H1 (cell line): ENCODE measurements around the gene STK32A. TPM values are rescaled to one million over a fixed set of nuclear protein-coding genes. Genes with fewer than 3 reads are reported as not detected.

Experiments used
- CTCF ChIA-PET: fragments of 300-600 bp; sonication (Branson Sonifier 250); formaldehyde crosslinking; loops from one replicate; lab custom pipeline; 2021; ENCODE audit not compliant: partially characterized antibody; lab: Charles Lee
- POLR2A ChIA-PET: fragments of 300-600 bp; sonication (Branson Sonifier 250); formaldehyde crosslinking; loops from one replicate; lab custom pipeline; 2021; ENCODE audit warnings: inconsistent platforms; ENCODE audit not compliant: partially characterized antibody; lab: Charles Lee
- DNase-seq, 2 experiments: peaks; one replicate each; pipeline versions ENCODE4 v3.0.0 to v3.0.0-alpha.2; 2010 to 2022; ENCODE audit warnings: low spot score in 2 of 2, low read depth in 1 of 2, mixed read lengths in 1 of 2
- FAIRE-seq: peaks from 2 replicates; lab custom pipeline; 2011; peaks lifted over from hg19 to GRCh38; lab: Jason Lieb, UNC
- H2AFZ ChIP-seq: 2 replicates; pipeline ENCODE4 v1.8.1; 2012; ENCODE audit warnings: low read length, inconsistent platforms
- H2AK5ac ChIP-seq: 2 replicates; pipeline ENCODE4 v1.6.1; 2013; ENCODE audit warnings: low read depth, low read length
- H2BK120ac ChIP-seq: replicated peaks from 2 replicates; pipeline ENCODE3; 2013; ENCODE audit warnings: low read depth, low read length, inconsistent platforms
- H2BK12ac ChIP-seq: 2 replicates; pipeline ENCODE4 v1.6.1; 2013; ENCODE audit warnings: low read depth, low read length
- H2BK15ac ChIP-seq: 2 replicates; pipeline ENCODE4 v1.6.1; 2013; ENCODE audit warnings: low read length
- H2BK20ac ChIP-seq: 2 replicates; pipeline ENCODE4 v1.6.1; 2013; ENCODE audit warnings: low read length
- H2BK5ac ChIP-seq: 2 replicates; pipeline ENCODE4 v1.6.1; 2013; ENCODE audit warnings: low read depth, low read length
- H3K14ac ChIP-seq: 2 replicates; pipeline ENCODE4 v1.6.1; 2013; ENCODE audit warnings: inconsistent platforms; ENCODE audit not compliant: insufficient read length
- H3K18ac ChIP-seq: 2 replicates; pipeline ENCODE4 v1.6.1; 2013; ENCODE audit warnings: low read length; ENCODE audit errors: extremely low read depth
- H3K23ac ChIP-seq: 2 replicates; pipeline ENCODE4 v1.6.1; 2013; ENCODE audit warnings: inconsistent platforms; ENCODE audit not compliant: insufficient read length
- H3K23me2 ChIP-seq: 2 replicates; pipeline ENCODE4 v1.6.1; 2013; ENCODE audit warnings: low read depth, low read length
- H3K27ac ChIP-seq: 2 replicates; pipeline ENCODE4 v1.6.1; 2011; ENCODE audit warnings: low read depth, low read length, inconsistent platforms
- H3K27me3 ChIP-seq, 4 experiments: replicated peaks in 1 of 4; 1 replicate in 1 of 4; 2 replicates in 3 of 4; pipeline versions ENCODE4 v1.6.1 to v1.8.1; 2011 to 2013; ENCODE audit warnings: low read length in 3 of 4, mild to moderate bottlenecking in 3 of 4, inconsistent platforms in 2 of 4, mixed read lengths in 2 of 4, moderate library complexity in 1 of 4; ENCODE audit not compliant: control insufficient read depth in 3 of 4, insufficient read depth in 3 of 4; ENCODE audit errors: extremely low read depth in 1 of 4
- H3K36me3 ChIP-seq, 4 experiments: 2 replicates each; pipeline versions ENCODE4 v1.6.1 to v1.8.1; 2011 to 2013; ENCODE audit warnings: mild to moderate bottlenecking in 4 of 4, low read length in 3 of 4, moderate library complexity in 2 of 4, control low read depth in 1 of 4, inconsistent platforms in 1 of 4; ENCODE audit not compliant: insufficient read depth in 4 of 4, control insufficient read depth in 2 of 4
- H3K4ac ChIP-seq: replicated peaks from 2 replicates; pipeline ENCODE3; 2013; ENCODE audit warnings: low read length, low read depth, mixed read lengths, inconsistent platforms; ENCODE audit not compliant: insufficient read length
- H3K4me1 ChIP-seq, 4 experiments: replicated peaks in 1 of 4; 1 replicate in 1 of 4; 2 replicates in 3 of 4; pipeline versions ENCODE4 v1.6.1 to v1.8.1; 2011 to 2013; ENCODE audit warnings: low read length in 3 of 4, inconsistent platforms in 2 of 4, mixed read lengths in 1 of 4; ENCODE audit not compliant: insufficient read depth in 4 of 4, control insufficient read depth in 3 of 4
- H3K4me2 ChIP-seq, 2 experiments: 2 replicates each; pipeline versions ENCODE4 v1.6.1 to v1.8.1; 2011 to 2013; ENCODE audit warnings: low read depth in 2 of 2, low read length in 2 of 2, control low read depth in 1 of 2, inconsistent platforms in 1 of 2, mild to moderate bottlenecking in 1 of 2; ENCODE audit not compliant: insufficient read depth in 1 of 2
- H3K4me3 ChIP-seq, 4 experiments: fragments of 200-600, 300-600 bp in 1 of 4; sonication (generic), shearing (Covaris generic), sonication (Bioruptor Twin) in 1 of 4; 2 replicates each; pipeline versions ENCODE4 v1.5.1 to v1.8.1; 2011 to 2016; ENCODE audit warnings: low read length in 4 of 4, low read depth in 3 of 4, control low read depth in 2 of 4, inconsistent platforms in 2 of 4, mild to moderate bottlenecking in 2 of 4, mixed read lengths in 1 of 4, moderate library complexity in 1 of 4; ENCODE audit not compliant: insufficient read depth in 2 of 4; ENCODE audit errors: extremely low read depth in 1 of 4
- H3K56ac ChIP-seq: replicated peaks from 2 replicates; pipeline ENCODE3; 2013; ENCODE audit warnings: low read depth, mild to moderate bottlenecking, mixed read lengths, low read length, inconsistent platforms; ENCODE audit not compliant: insufficient read length
- H3K79me1 ChIP-seq: 2 replicates; pipeline ENCODE4 v1.6.1; 2013; ENCODE audit warnings: low read depth, low read length, control low read depth
- H3K79me2 ChIP-seq, 2 experiments: 2 replicates each; pipeline versions ENCODE4 v1.6.1 to v1.8.1; 2012 to 2013; ENCODE audit warnings: low read length in 2 of 2, mild to moderate bottlenecking in 2 of 2, inconsistent platforms in 1 of 2; ENCODE audit not compliant: insufficient read depth in 2 of 2, control insufficient read depth in 1 of 2
- H3K9ac ChIP-seq, 4 experiments: replicated peaks in 1 of 4; 1 replicate in 1 of 4; 2 replicates in 3 of 4; pipeline versions ENCODE4 v1.6.1 to v1.8.1; 2011 to 2013; ENCODE audit warnings: low read depth in 3 of 4, low read length in 3 of 4, control low read depth in 2 of 4, mild to moderate bottlenecking in 2 of 4, moderate library complexity in 2 of 4, inconsistent platforms in 1 of 4; ENCODE audit errors: extremely low read depth in 1 of 4
- H3K9me3 ChIP-seq, 2 experiments: 2 replicates each; pipeline versions ENCODE4 v1.6.1 to v1.8.1; 2012 to 2013; ENCODE audit warnings: mild to moderate bottlenecking in 2 of 2, moderate library complexity in 2 of 2, control low read depth in 1 of 2, inconsistent platforms in 1 of 2, low read depth in 1 of 2, low read length in 1 of 2, mixed read lengths in 1 of 2; ENCODE audit not compliant: insufficient read depth in 2 of 2
- H4K20me1 ChIP-seq, 2 experiments: replicated peaks in 1 of 2; 2 replicates each; pipeline versions ENCODE3 to v1.8.1; 2011 to 2013; ENCODE audit warnings: inconsistent platforms in 2 of 2, low read length in 2 of 2, mild to moderate bottlenecking in 1 of 2; ENCODE audit not compliant: insufficient read depth in 2 of 2, control insufficient read depth in 1 of 2
- H4K5ac ChIP-seq: 2 replicates; pipeline ENCODE4 v1.6.1; 2013; ENCODE audit warnings: low read length, low read depth, mixed read lengths, inconsistent platforms; ENCODE audit not compliant: insufficient read length
- H4K8ac ChIP-seq: 2 replicates; pipeline ENCODE4 v1.8.0; 2013; ENCODE audit warnings: mild to moderate bottlenecking, moderate library complexity, low read length, inconsistent platforms; ENCODE audit not compliant: insufficient read depth; ENCODE audit errors: extremely low read depth
- H4K91ac ChIP-seq: replicated peaks from 2 replicates; pipeline ENCODE3; 2013; ENCODE audit warnings: low read length, mixed read lengths, inconsistent platforms; ENCODE audit not compliant: insufficient read length
- BACH1 ChIP-seq: IDR thresholded peaks from 2 replicates; pipeline ENCODE4 v1.6.1; 2012; ENCODE audit warnings: low read length, improper control_type of control experiment
- JUN ChIP-seq: IDR thresholded peaks from 2 replicates; pipeline ENCODE4 v1.6.1; 2011; ENCODE audit warnings: low read depth, mild to moderate bottlenecking, improper control_type of control experiment, low read length
- KDM1A ChIP-seq: fragments of 200-600, 300-600 bp; sonication (generic); IDR thresholded peaks from 2 replicates; pipeline ENCODE4 v1.7.1; 2016; ENCODE audit warnings: mild to moderate bottlenecking, low read length, borderline replicate concordance
- KDM5A ChIP-seq: fragments of 200-600 bp; IDR thresholded peaks from 2 replicates; pipeline ENCODE4 v1.7.1; 2012; ENCODE audit warnings: mild to moderate bottlenecking, low read length, inconsistent platforms, mixed read lengths
- RXRA ChIP-seq: IDR thresholded peaks from 2 replicates; pipeline ENCODE4 v1.6.1; 2011; ENCODE audit warnings: low read depth, mild to moderate bottlenecking, low read length, moderate library complexity; ENCODE audit not compliant: insufficient read depth
- SIN3A ChIP-seq, 2 experiments: IDR thresholded peaks in 1 of 2; conservative IDR thresholded peaks in 1 of 2; 2 replicates each; pipeline ENCODE4 v1.6.1; 2011 to 2012; ENCODE audit warnings: low read length in 2 of 2, improper control_type of control experiment in 1 of 2, low read depth in 1 of 2, mild to moderate bottlenecking in 1 of 2
- SRF ChIP-seq: IDR thresholded peaks from 2 replicates; pipeline ENCODE4 v1.6.1; 2011; ENCODE audit warnings: mild to moderate bottlenecking, low read depth, low read length, moderate library complexity
- SUZ12 ChIP-seq: fragments of 200-600 bp; sonication (generic); IDR thresholded peaks from 2 replicates; pipeline ENCODE4 v1.6.1; 2012; ENCODE audit warnings: mild to moderate bottlenecking, inconsistent platforms, low read length, moderate library complexity, mixed read lengths
- YY1 ChIP-seq: IDR thresholded peaks from 2 replicates; pipeline ENCODE4 v1.6.1; 2011; ENCODE audit warnings: low read depth, mild to moderate bottlenecking, low read length
- WGBS, 2 experiments: shearing (Covaris generic) in 1 of 2; methylation state at CpG; one replicate each; pipeline versions ENCODE4 v1.1.6 to v1.1.7; 2013 to 2015; ENCODE audit warnings: low lambda C conversion rate in 2 of 2, mixed read lengths in 2 of 2, inconsistent platforms in 1 of 2, low coverage in 1 of 2, missing lambda C conversion rate in 1 of 2; ENCODE audit not compliant: insufficient replicate concordance in 2 of 2, insufficient coverage in 1 of 2, insufficient read length in 1 of 2; ENCODE audit errors: extremely low coverage in 1 of 2, missing lambda C conversion rate in 1 of 2; 5-methylcytosine and 5-hydroxymethylcytosine counted together
- polyA plus RNA-seq, 7 experiments: library from polyadenylated mRNA; depleted of rRNA in 3 of 7; stranded (reverse) in 5 of 7; unstranded in 2 of 7; fragments of >200 nt in 5 of 7; fragments of 200-250 nt in 2 of 7; gene quantifications; 1 replicate in 5 of 7; 2 replicates in 1 of 7; 4 replicates in 1 of 7; pipeline versions ENCODE4 v1.2.1 to v1.2.3, GENCODE V29; 2011 to 2013; ENCODE audit warnings: missing spikeins in 2 of 7, mixed read lengths in 2 of 7
- total RNA-seq: library from RNA; stranded (reverse); fragmentation: NEBNext Ultra II Directional; extraction: Animal tissue kit (Norgen Biotek cat#: 25700); gene quantifications from 2 replicates; pipeline ENCODE4 v1.2.1, GENCODE V29; 2021

Gene STK32A
- total and polyA plus RNA-seq, 2 of the 8 experiments (the other 6 are each of a cell fraction or from before 2014, with no cell fraction given) = 1.3 to 2.5 TPM

DNA sequence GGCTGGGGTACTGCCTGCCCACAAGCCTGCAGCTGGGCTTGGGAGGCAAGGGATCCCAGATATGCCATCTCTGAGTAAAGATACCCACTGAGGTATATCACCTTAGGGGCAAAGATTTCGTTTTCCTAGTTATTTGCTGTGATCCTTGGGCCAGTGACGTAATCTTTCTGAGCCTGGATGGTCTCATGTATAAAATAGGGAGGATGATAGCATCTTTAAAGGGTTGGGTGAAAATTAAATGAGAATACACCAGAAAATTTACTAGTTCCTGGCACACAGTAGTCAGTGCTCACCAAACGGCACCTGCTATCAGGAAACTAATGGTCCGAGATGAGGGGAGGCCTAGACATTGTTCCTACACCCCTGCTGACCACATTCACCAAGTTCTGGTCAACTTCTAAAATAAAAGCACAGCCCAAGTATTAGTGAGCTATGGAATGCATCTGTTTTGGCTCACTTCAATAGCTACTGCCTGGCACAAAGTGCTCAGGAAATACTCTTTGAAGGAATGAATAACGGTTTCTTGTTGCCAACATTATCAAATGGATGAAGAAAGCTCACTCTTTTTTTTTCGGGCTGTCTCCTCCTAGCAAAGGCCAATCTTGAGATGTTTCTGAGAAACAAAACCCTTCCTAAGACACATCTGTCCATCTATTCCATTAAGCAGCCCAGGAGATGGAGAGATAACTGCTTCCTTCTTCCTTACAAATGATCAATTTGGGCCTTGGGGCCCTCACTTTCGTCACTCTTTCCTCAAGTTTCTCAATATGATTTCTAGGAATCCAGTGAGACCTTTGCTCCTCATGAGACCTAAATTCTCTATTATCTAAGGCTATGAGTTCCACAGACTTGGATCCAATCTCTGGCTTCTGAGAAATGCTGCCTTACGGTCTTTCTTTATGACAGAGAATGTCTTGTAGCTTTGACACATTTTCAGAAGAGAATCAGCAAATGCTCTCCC lies 176.8 kb downstream of the STK32A start:
- peaks cover 0 to 16% of the 10 kb centered on the region in 2 experiments; a peak in 2 of 4 replicates for H3K79me2 ChIP-seq
- H3K9ac ChIP-seq = no peak overlapping the region
- H3K4ac ChIP-seq = no peak overlapping the region

More for the DNA sequence above, 176.8 kb downstream of the STK32A start:
- ChIA-PET CTCF (interaction anchor here (1.2 to 3.2 kb wide), 8 partner anchors 12 to 183 kb away, joined by 3 to 12 read pairs (median 4); no protein-coding TSS in a partner anchor), POLR2A (interaction anchor here (0.6 to 3.2 kb wide), 3 partner anchors 15 to 124 kb away, joined by 3 to 10 read pairs (median 5); no protein-coding TSS in a partner anchor)
- no peak overlapping the region for H3K14ac ChIP-seq
- peaks cover 74 to 100% (median 98%) of the 10 kb centered on the region in 4 experiments for H3K36me3 ChIP-seq
- no peak overlapping the region for H3K27ac ChIP-seq
- peaks cover 4 to 17% of the 10 kb centered on the region in 2 experiments for H4K20me1 ChIP-seq
- no peak overlapping the region for H3K4me3 ChIP-seq
- no peak for FAIRE-seq
- no peaks in the 10 kb centered on the region for H3K23me2 ChIP-seq
- H4K8ac ChIP-seq = no peak overlapping the region; the same call in 1 of the 2 replicates
- TF ChIP-seq BACH1 (no peak), SIN3A (conservative IDR thresholded peaks at IDR 0.05 in 1 of 2, IDR thresholded peaks at IDR 0.05 in 1 of 2; ENCODE audit: low read depth in 1 of 2, low read length in 2 of 2) (no peak), YY1 (no peak), RXRA (no peak), SRF (no peak), JUN (no peak), SUZ12 (no peak), KDM1A (no peak), KDM5A (no peak)
- TF ChIP-seq, all 59 proteins: peak for 0
- Histone ChIP-seq H3K27me3 (no peaks in the 10 kb centered on the region), H2AK5ac (no peak overlapping the region), H2BK12ac (no peak overlapping the region), H3K9me3 (no peaks in the 10 kb centered on the region), H2BK120ac (no peak overlapping the region), H3K56ac (no peak overlapping the region), H3K4me1 (no peaks in the 10 kb centered on the region), H2BK5ac (no peak overlapping the region), H3K4me2 (no peak overlapping the region), H2BK15ac (no peak overlapping the region), H4K91ac (no peak overlapping the region), H2AFZ (no peak overlapping the region), H3K79me1 (peaks cover 5% of the 10 kb centered on the region; the same call in 1 of the 2 replicates), H2BK20ac (no peak overlapping the region), H4K5ac (no peak overlapping the region), H3K18ac (no peak overlapping the region), H3K23ac (no peak overlapping the region)
- 91% methylated on average over 8 of the region's 8 CpGs; no CpG with 5 or more reads in 1 of the 2 experiments for WGBS, 2 experiments
- DNase-seq = no peak
